ENCODE data around the gene ZRANB3. TPM values are rescaled to one million over a fixed set of nuclear protein-coding genes. Genes with fewer than 3 reads are reported as not detected.

Gene ZRANB3
- total and polyA plus RNA-seq, 3 experiments from 2014 or later, result 2.5 to 10.3 (median 9.1) TPM

DNA sequence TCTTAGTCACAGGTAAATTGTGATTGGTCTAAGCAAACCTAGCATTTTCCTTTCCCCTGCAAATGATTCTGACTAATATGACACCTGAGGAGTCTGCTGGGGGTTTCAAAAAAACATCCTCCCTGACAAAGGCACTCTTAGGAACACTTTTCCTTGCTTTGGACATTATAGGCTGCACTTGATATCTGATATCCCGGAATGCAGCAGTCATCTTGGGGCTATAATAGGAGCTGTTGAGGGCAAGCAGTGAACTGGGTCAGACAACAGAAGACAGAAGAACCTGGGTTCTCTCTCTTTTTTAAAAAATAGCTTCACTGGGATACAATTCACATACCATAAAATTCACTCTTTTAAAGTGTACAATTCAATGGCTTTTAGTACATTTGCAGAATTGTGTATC, 249.6 kb downstream of the ZRANB3 start:
- Histone ChIP-seq H3K4me1 (ENCODE audit: insufficient read depth, low read length) (no peaks in the 10 kb centered on the region), H3K4me3 (ENCODE audit: low read length) (no peak overlapping the region), H3K27me3 (ENCODE audit: insufficient read depth, low read length, poor library complexity, severe bottlenecking) (no peaks in the 10 kb centered on the region), H3K27ac (ENCODE audit: low read depth, low read length) (no peak overlapping the region), H3K9me3 (ENCODE audit: low read length) (no peaks in the 10 kb centered on the region), H3K36me3 (ENCODE audit: insufficient read depth, low read length) (no peaks in the 10 kb centered on the region)
- Mint-ChIP-seq H3K27ac (no peak overlapping the region), H3K9me3 (peaks cover 0 to 4% (median 0%) of the 10 kb centered on the region in 5 donors), H3K4me3 (no peak overlapping the region), H3K4me1 (no peaks in the 10 kb centered on the region), H3K36me3 (no peaks in the 10 kb centered on the region), H3K27me3 (peaks cover 0 to 2% of the 10 kb centered on the region in 2 donors)
- ChIA-PET POLR2A (no interaction called here), CTCF (no interaction called here)
- no peak for DNase-seq

DNA sequence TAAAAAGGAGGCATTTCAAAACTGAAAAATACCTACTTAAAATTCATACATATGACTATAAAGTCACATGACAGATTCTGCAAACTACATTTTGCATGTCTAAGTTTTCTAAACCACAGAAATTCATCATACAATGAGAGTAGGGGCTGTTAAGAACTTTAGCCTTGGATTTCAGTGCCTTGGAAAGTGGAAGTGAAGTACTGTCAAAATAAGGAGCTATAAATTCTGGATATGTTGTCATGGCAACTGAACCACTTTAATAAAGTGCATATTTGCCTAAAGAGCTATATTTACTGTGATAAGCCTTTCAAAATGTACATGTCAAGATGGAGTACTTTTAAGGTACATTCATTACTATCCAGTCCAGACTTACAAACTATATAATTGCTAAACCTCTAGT, 251.8 kb downstream of the ZRANB3 start:
- H3K27ac Mint-ChIP-seq, result no peak overlapping the region
- H3K4me3 Mint-ChIP-seq, result no peak overlapping the region
- H3K9me3 Mint-ChIP-seq, result peaks cover 0 to 5% (median under 1%) of the 10 kb centered on the region in 5 donors
- H3K36me3 ChIP-seq (ENCODE audit: insufficient read depth, low read length), result no peaks in the 10 kb centered on the region
- no peak for DNase-seq
- no peaks in the 10 kb centered on the region for H3K9me3 ChIP-seq (ENCODE audit: low read length)
- peaks cover 0 to 2% (median 1%) of the 10 kb centered on the region in 3 donors for H3K36me3 Mint-ChIP-seq
- H3K4me1 Mint-ChIP-seq, result no peaks in the 10 kb centered on the region
- POLR2A ChIA-PET, result no interaction called here
- no peaks in the 10 kb centered on the region for H3K4me1 ChIP-seq (ENCODE audit: insufficient read depth, low read length)
- no peak overlapping the region for H3K27ac ChIP-seq (ENCODE audit: low read depth, low read length)
- H3K27me3 Mint-ChIP-seq, result peaks cover 0 to 2% of the 10 kb centered on the region in 2 donors
- no peaks in the 10 kb centered on the region for H3K27me3 ChIP-seq (ENCODE audit: insufficient read depth, low read length, poor library complexity, severe bottlenecking)
- no peak overlapping the region for H3K4me3 ChIP-seq (ENCODE audit: low read length)
- CTCF ChIA-PET, result no interaction called here

DNA sequence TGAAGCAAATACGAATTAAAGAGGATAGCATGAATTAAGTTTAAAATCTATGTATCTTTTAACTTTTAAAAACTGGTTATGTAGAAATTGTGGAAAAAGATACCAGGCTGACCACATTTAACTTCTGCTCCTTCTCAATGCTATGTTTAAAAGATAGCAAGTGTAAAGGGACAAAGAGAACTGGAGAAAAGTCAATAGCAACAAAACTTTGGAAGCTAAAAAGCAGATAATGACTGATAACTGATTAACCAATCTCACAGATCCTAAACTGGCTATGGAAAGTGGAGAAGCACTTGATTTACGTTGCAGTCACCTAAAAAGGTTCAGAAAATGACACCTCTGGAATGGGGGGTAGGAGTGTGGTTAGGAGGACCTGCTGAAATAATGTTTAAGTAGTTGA, 254.5 kb downstream of the ZRANB3 start:
- peaks cover 0 to 2% of the 10 kb centered on the region in 2 donors for H3K27me3 Mint-ChIP-seq
- Histone ChIP-seq H3K4me3 (ENCODE audit: low read length) (no peak overlapping the region), H3K4me1 (ENCODE audit: insufficient read depth, low read length) (no peaks in the 10 kb centered on the region), H3K27me3 (ENCODE audit: insufficient read depth, low read length, poor library complexity, severe bottlenecking) (no peaks in the 10 kb centered on the region), H3K27ac (ENCODE audit: low read depth, low read length) (no peak overlapping the region), H3K36me3 (ENCODE audit: insufficient read depth, low read length) (no peaks in the 10 kb centered on the region), H3K9me3 (ENCODE audit: low read length) (no peaks in the 10 kb centered on the region)
- no peak overlapping the region for H3K4me3 Mint-ChIP-seq
- DNase-seq, result no peak
- H3K27ac Mint-ChIP-seq, result no peak overlapping the region
- peaks cover 0 to 5% (median 4%) of the 10 kb centered on the region in 5 donors for H3K9me3 Mint-ChIP-seq
- H3K36me3 Mint-ChIP-seq, result peaks cover 2 to 15% (median 8%) of the 10 kb centered on the region in 3 donors
- CTCF ChIA-PET, result no interaction called here
- no peaks in the 10 kb centered on the region for H3K4me1 Mint-ChIP-seq
- POLR2A ChIA-PET, result no interaction called here

DNA sequence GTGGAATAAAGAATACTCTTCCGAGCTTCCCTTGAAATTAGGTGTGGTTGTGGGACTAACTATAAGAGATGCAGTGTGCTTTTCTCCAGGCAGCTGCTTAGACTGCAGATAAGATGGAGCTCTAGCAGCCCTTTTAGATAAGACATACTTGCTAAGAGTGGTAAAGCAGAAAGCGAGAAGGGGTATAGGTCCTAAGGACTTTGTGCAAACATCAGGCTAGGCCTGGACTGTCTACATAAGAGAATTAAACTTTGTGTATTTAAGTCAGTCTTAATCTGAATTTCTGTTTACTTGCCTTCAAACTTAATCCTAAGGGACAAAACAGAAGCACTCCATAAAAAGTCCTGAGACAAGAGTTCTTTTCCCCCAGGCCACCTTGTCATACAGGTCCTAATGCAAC, 260.0 kb downstream of the ZRANB3 start:
- H3K36me3 Mint-ChIP-seq, result peaks cover 7 to 15% (median 8%) of the 10 kb centered on the region in 3 donors
- H3K4me3 Mint-ChIP-seq, result no peak overlapping the region
- H3K9me3 Mint-ChIP-seq, result peaks cover 0 to 5% (median 2%) of the 10 kb centered on the region in 5 donors
- H3K4me1 ChIP-seq (ENCODE audit: insufficient read depth, low read length), result no peaks in the 10 kb centered on the region
- no peak overlapping the region for H3K27ac ChIP-seq (ENCODE audit: low read depth, low read length)
- H3K27me3 ChIP-seq (ENCODE audit: insufficient read depth, low read length, poor library complexity, severe bottlenecking), result no peaks in the 10 kb centered on the region
- ChIA-PET POLR2A (no interaction called here), CTCF (no interaction called here)
- no peak overlapping the region for H3K27ac Mint-ChIP-seq
- DNase-seq, result no peak
- no peaks in the 10 kb centered on the region for H3K27me3 Mint-ChIP-seq
- no peaks in the 10 kb centered on the region for H3K36me3 ChIP-seq (ENCODE audit: insufficient read depth, low read length)
- H3K4me3 ChIP-seq (ENCODE audit: low read length), result no peak overlapping the region
- no peaks in the 10 kb centered on the region for H3K4me1 Mint-ChIP-seq
- H3K9me3 ChIP-seq (ENCODE audit: low read length), result no peaks in the 10 kb centered on the region

DNA sequence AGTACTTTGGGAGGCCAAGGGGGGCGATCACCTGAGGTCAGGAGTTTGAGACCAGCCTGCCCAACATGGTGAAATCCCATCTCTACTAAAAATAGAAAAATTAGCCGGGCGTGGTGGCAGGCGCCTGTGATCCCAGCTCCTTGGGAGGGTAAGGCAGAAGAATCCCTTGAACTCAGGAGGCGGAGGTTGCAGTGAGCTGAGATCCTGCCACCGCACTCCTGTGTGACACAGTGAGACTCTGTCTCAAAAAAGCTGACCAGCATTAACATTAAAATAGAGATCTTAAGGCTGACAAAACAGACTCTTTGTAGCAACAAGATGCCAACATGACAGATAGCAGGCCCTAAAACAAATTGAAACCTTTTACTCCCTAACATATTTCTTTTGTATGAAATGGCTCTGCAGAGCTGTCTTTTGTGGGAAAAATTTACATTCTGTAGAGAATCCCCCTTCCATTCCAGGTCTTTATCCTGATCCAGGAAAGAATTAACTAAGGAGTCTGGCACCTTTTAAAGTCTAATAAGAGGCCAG, 265.0 kb downstream of the ZRANB3 start:
- H3K9me3 Mint-ChIP-seq, result no peaks in the 10 kb centered on the region
- Histone ChIP-seq H3K4me1 (ENCODE audit: insufficient read depth, low read length) (no peaks in the 10 kb centered on the region), H3K36me3 (ENCODE audit: insufficient read depth, low read length) (no peaks in the 10 kb centered on the region), H3K9me3 (ENCODE audit: low read length) (no peaks in the 10 kb centered on the region), H3K4me3 (ENCODE audit: low read length) (no peak overlapping the region), H3K27ac (ENCODE audit: low read depth, low read length) (no peak overlapping the region), H3K27me3 (ENCODE audit: insufficient read depth, low read length, poor library complexity, severe bottlenecking) (no peaks in the 10 kb centered on the region)
- no peak for DNase-seq
- no peaks in the 10 kb centered on the region for H3K4me1 Mint-ChIP-seq
- ChIA-PET POLR2A (no interaction called here), CTCF (no interaction called here)
- H3K27me3 Mint-ChIP-seq, result no peaks in the 10 kb centered on the region
- no peak overlapping the region for H3K4me3 Mint-ChIP-seq
- peaks cover 0 to 5% (median 0%) of the 10 kb centered on the region in 3 donors for H3K36me3 Mint-ChIP-seq
- H3K27ac Mint-ChIP-seq, result no peak overlapping the region

DNA sequence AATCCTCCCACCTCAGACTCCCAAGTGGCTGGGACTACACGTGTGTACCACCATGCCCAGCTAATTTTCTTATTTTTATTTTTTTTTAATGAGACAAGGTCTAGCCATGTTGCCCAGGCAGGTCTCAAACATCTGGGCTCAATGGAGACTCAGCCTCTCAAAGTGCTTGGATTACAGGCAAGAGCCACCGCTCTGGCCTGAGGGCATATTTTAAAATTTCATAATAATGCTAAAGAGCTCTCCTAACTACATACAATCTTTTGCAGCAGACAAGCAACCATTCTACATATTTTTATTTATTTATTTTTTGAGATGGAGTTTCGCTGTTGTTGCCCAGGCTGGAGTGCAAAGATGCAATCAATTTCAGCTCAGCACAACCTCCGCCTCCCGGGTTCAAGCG, 271.9 kb downstream of the ZRANB3 start:
- ChIA-PET CTCF (interaction anchor here (0.6 kb wide), 1 partner anchor 277 kb away, joined by 3 read pairs; no protein-coding TSS in a partner anchor), POLR2A (no interaction called here)

DNA sequence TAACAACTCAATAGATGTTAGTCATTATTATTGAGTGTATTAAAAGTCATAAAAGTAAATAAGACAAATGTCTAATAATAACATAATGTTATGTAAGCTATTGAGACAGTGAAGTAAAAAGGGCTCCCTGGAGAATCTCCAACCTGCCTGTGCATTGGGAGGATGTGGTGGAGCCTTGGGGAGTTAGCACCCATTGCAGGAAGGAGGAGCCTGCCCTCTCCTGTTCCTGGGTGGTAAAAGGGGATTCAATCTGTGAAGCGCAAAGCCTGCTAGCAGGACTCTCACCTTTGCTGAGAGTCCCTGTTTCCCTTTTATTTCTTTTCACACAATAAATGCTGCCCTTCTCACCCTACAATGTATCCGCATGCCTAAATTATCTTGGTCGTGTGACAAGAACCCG, 272.8 kb downstream of the ZRANB3 start:
- no peak overlapping the region for H3K27ac Mint-ChIP-seq
- CTCF ChIA-PET, result no interaction called here
- peaks cover 0 to 21% (median 2%) of the 10 kb centered on the region in 3 donors for H3K36me3 Mint-ChIP-seq
- H3K27me3 Mint-ChIP-seq, result no peaks in the 10 kb centered on the region
- H3K4me3 Mint-ChIP-seq, result no peak overlapping the region
- no peak overlapping the region for H3K4me3 ChIP-seq (ENCODE audit: low read length)
- POLR2A ChIA-PET, result no interaction called here
- no peak for DNase-seq
- no peaks in the 10 kb centered on the region for H3K36me3 ChIP-seq (ENCODE audit: insufficient read depth, low read length)
- peaks cover 0 to 2% (median 0%) of the 10 kb centered on the region in 5 donors for H3K9me3 Mint-ChIP-seq
- no peaks in the 10 kb centered on the region for H3K4me1 Mint-ChIP-seq
- no peaks in the 10 kb centered on the region for H3K27me3 ChIP-seq (ENCODE audit: insufficient read depth, low read length, poor library complexity, severe bottlenecking)
- H3K4me1 ChIP-seq (ENCODE audit: insufficient read depth, low read length), result no peaks in the 10 kb centered on the region
- no peaks in the 10 kb centered on the region for H3K9me3 ChIP-seq (ENCODE audit: low read length)
- no peak overlapping the region for H3K27ac ChIP-seq (ENCODE audit: low read depth, low read length)

More for the DNA sequence above, 271.9 kb downstream of the ZRANB3 start:
- Histone ChIP-seq H3K4me1 (ENCODE audit: insufficient read depth, low read length) (no peaks in the 10 kb centered on the region), H3K36me3 (ENCODE audit: insufficient read depth, low read length) (no peaks in the 10 kb centered on the region), H3K27me3 (ENCODE audit: insufficient read depth, low read length, poor library complexity, severe bottlenecking) (no peaks in the 10 kb centered on the region), H3K9me3 (ENCODE audit: low read length) (no peaks in the 10 kb centered on the region), H3K27ac (ENCODE audit: low read depth, low read length) (no peak overlapping the region), H3K4me3 (ENCODE audit: low read length) (no peak overlapping the region)
- Mint-ChIP-seq H3K4me1 (no peaks in the 10 kb centered on the region), H3K4me3 (no peak overlapping the region), H3K36me3 (peaks cover 0 to 21% (median 2%) of the 10 kb centered on the region in 3 donors), H3K27me3 (no peaks in the 10 kb centered on the region), H3K9me3 (peaks cover 0 to 2% (median 0%) of the 10 kb centered on the region in 5 donors), H3K27ac (no peak overlapping the region)
- DNase-seq, result no peak

DNA sequence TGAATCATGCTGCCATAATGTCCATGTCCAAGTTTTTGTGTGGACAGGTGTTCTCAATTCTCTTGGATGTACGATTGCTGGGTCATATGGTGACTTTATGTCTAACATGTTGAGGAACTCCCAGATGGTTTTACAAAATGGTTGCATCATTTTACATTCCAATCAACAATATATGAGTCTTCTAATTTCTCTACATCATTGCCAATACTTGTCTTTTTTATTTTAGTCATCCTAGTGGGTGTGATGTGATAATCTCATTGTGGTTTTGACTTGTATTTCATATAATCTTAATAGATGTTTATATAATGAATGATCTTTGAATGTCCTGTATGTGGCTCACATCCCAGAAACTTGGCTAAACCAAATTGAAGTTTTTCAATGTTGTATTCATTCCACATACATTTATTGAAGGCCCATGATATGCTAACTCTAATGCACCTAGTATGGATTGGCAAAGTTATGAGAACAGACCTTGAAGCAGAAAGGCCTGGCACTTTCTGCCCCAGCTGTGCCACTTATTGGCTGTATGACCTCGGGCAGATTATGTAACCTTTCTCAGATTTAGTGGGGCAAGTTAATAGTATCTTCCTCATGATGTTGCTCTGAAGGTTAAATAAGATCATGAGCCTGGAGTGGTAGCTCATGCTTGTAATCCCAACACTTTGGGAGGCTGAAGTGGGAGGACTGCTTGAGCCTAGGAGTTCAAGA, 273.5 kb downstream of the ZRANB3 start:
- CTCF ChIA-PET, result no interaction called here
- no peak overlapping the region for H3K27ac Mint-ChIP-seq
- Histone ChIP-seq H3K36me3 (ENCODE audit: insufficient read depth, low read length) (no peaks in the 10 kb centered on the region), H3K9me3 (ENCODE audit: low read length) (no peaks in the 10 kb centered on the region), H3K4me1 (ENCODE audit: insufficient read depth, low read length) (no peaks in the 10 kb centered on the region), H3K4me3 (ENCODE audit: low read length) (no peak overlapping the region), H3K27ac (ENCODE audit: low read depth, low read length) (no peak overlapping the region), H3K27me3 (ENCODE audit: insufficient read depth, low read length, poor library complexity, severe bottlenecking) (no peaks in the 10 kb centered on the region)
- DNase-seq, result no peak
- no peaks in the 10 kb centered on the region for H3K4me1 Mint-ChIP-seq
- POLR2A ChIA-PET, result interaction anchor here (0.6 kb wide), 1 partner anchor 198 kb away, joined by 11 read pairs; no protein-coding TSS in a partner anchor
- no peaks in the 10 kb centered on the region for H3K27me3 Mint-ChIP-seq
- no peak overlapping the region for H3K4me3 Mint-ChIP-seq
- peaks cover 0 to 21% (median 2%) of the 10 kb centered on the region in 3 donors for H3K36me3 Mint-ChIP-seq
- H3K9me3 Mint-ChIP-seq, result peaks cover 0 to 2% (median 0%) of the 10 kb centered on the region in 5 donors

Measured in CD8-positive, alpha-beta memory T cell (primary cell).